ENCODE measurements around the gene GRID2. TPM values are rescaled to one million over a fixed set of nuclear protein-coding genes. Genes with fewer than 3 reads are reported as not detected.

GRID2 gene
- total and polyA plus RNA-seq, 4 donors: under 0.01 to 0.02 TPM; not detected in 2

DNA sequence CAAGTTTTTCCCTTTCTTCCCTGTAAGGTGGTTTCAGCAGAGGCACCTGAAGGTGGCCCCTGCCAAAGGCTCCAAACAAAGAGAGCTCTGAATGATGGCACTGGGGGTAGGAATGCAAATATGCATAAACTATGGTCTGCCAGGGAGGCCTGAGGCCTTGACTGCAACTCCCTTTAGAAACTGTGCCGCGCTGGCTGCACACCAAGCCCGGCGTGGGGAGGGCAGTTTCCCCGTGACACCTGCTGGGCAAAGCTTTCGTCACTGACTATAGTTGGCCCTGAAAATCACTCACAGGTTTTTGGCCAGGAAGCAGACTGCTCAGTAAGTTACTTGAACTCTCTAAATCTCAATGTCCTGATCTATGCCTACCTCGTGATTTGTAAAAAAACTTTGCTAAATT, 1427.0 kb downstream of the GRID2 start (continued):
- no peak for TF ChIP-seq JUND (IDR thresholded peaks at IDR 0.05)
- TF ChIP-seq, protein P1, sequence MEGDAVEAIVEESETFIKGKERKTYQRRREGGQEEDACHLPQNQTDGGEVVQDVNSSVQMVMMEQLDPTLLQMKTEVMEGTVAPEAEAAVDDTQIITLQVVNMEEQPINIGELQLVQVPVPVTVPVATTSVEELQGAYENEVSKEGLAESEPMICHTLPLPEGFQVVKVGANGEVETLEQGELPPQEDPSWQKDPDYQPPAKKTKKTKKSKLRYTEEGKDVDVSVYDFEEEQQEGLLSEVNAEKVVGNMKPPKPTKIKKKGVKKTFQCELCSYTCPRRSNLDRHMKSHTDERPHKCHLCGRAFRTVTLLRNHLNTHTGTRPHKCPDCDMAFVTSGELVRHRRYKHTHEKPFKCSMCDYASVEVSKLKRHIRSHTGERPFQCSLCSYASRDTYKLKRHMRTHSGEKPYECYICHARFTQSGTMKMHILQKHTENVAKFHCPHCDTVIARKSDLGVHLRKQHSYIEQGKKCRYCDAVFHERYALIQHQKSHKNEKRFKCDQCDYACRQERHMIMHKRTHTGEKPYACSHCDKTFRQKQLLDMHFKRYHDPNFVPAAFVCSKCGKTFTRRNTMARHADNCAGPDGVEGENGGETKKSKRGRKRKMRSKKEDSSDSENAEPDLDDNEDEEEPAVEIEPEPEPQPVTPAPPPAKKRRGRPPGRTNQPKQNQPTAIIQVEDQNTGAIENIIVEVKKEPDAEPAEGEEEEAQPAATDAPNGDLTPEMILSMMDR (IDR thresholded peaks at IDR 0.05; ENCODE audit: low read depth, low read length, missing input control): no peak
- TF ChIP-seq HNF4G (IDR thresholded peaks at IDR 0.05): no peak
- TF ChIP-seq, protein P2, sequence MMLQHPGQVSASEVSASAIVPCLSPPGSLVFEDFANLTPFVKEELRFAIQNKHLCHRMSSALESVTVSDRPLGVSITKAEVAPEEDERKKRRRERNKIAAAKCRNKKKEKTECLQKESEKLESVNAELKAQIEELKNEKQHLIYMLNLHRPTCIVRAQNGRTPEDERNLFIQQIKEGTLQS (IDR thresholded peaks at IDR 0.05): no peak
- no peak for TF ChIP-seq TAF1 (conservative IDR thresholded peaks at IDR 0.05)
- no peak for TF ChIP-seq FOXA2 (IDR thresholded peaks at IDR 0.05)
- TF ChIP-seq RXRA (IDR thresholded peaks at IDR 0.05): no peak

DNA sequence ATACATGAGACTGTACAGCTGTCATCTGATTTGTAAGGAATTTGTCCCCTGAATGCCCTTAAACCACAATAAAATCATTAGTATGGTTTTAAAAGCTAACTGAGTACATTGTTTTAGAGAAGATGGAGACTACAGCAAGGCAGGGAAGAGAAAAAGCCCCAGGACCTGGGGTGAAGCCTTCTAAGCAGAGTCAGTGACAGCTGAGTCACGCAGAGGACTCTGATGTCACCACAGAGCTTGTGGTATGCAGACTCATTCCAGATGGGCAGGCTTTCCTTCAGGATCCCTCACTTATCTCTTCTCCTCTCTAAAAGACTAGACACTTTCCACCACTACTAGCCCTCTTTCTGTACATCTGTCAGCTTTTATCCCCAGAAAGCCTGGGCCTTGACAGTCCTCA, 1427.7 kb downstream of the GRID2 start:
- Histone ChIP-seq H3K9me3 (ENCODE audit: control insufficient read depth in 4 of 4, low read length in 3 of 4) (no peaks in the 10 kb centered on the region), H3K4me3 (ENCODE audit: low read depth in 1 of 3, low read length in 3 of 3) (no peak overlapping the region), H3K27ac (ENCODE audit: low read depth in 1 of 2, low read length in 2 of 2) (no peak overlapping the region), H3K36me3 (ENCODE audit: control insufficient read depth in 4 of 4, insufficient read depth in 3 of 4, low read depth in 1 of 4, low read length in 3 of 4) (no peaks in the 10 kb centered on the region), H3K9ac (ENCODE audit: low read depth in 1 of 2, low read length in 2 of 2) (no peak overlapping the region), H3K27me3 (ENCODE audit: control insufficient read depth in 4 of 4, insufficient read depth in 4 of 4, low read length in 3 of 4) (no peaks in the 10 kb centered on the region), H3K4me1 (ENCODE audit: control insufficient read depth in 4 of 4, insufficient read depth in 4 of 4, low read length in 3 of 4) (no peaks in the 10 kb centered on the region)
- DNase-seq (ENCODE audit: low spot score): no peak
- TF ChIP-seq FOXA2 (IDR thresholded peaks at IDR 0.05) (no peak), EGR1 (IDR thresholded peaks at IDR 0.05; ENCODE audit: low read depth in 2 of 2) (no peak), FOXA1 (IDR thresholded peaks at IDR 0.05) (no peak), GABPA (IDR thresholded peaks at IDR 0.05 in 1 of 2, conservative IDR thresholded peaks at IDR 0.05 in 1 of 2) (no peak), YY1 (IDR thresholded peaks at IDR 0.05) (no peak), HNF4A (conservative IDR thresholded peaks at IDR 0.05) (no peak), NR2F2 (IDR thresholded peaks at IDR 0.05) (no peak), TAF1 (conservative IDR thresholded peaks at IDR 0.05) (no peak), JUND (IDR thresholded peaks at IDR 0.05) (no peak)
- TF ChIP-seq, protein P3, sequence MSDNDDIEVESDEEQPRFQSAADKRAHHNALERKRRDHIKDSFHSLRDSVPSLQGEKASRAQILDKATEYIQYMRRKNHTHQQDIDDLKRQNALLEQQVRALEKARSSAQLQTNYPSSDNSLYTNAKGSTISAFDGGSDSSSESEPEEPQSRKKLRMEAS (IDR thresholded peaks at IDR 0.05): no peak
- TF ChIP-seq, protein P4, sequence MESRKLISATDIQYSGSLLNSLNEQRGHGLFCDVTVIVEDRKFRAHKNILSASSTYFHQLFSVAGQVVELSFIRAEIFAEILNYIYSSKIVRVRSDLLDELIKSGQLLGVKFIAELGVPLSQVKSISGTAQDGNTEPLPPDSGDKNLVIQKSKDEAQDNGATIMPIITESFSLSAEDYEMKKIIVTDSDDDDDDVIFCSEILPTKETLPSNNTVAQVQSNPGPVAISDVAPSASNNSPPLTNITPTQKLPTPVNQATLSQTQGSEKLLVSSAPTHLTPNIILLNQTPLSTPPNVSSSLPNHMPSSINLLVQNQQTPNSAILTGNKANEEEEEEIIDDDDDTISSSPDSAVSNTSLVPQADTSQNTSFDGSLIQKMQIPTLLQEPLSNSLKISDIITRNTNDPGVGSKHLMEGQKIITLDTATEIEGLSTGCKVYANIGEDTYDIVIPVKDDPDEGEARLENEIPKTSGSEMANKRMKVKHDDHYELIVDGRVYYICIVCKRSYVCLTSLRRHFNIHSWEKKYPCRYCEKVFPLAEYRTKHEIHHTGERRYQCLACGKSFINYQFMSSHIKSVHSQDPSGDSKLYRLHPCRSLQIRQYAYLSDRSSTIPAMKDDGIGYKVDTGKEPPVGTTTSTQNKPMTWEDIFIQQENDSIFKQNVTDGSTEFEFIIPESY (IDR thresholded peaks at IDR 0.05): no peak
- TF ChIP-seq, protein P2 (IDR thresholded peaks at IDR 0.05): no peak
- WGBS: 80% methylated on average over 1 of the region's 1 CpG

DNA sequence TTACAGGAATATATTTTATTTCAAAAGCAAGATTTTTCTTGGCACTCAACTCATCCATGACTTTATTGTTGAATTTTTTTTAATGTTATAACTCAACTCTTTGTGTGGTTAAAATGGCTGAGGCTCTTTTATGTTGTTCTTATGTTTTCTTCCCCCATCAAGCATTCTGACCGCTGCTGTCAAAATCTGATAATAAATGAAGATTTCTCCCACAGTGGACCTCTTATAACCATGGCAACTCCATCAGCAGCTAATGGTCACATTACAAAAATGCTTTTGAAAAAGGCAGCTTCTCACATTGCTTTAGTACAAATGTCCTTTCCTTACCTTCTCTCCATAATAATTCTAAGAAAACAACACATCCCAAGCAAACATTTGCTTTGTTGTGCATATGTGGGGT, 1428.7 kb downstream of the GRID2 start:
- Histone ChIP-seq H3K36me3 (ENCODE audit: control insufficient read depth in 4 of 4, insufficient read depth in 3 of 4, low read depth in 1 of 4, low read length in 3 of 4) (no peaks in the 10 kb centered on the region), H3K27me3 (ENCODE audit: control insufficient read depth in 4 of 4, insufficient read depth in 4 of 4, low read length in 3 of 4) (no peaks in the 10 kb centered on the region), H3K9me3 (ENCODE audit: control insufficient read depth in 4 of 4, low read length in 3 of 4) (no peaks in the 10 kb centered on the region), H3K9ac (ENCODE audit: low read depth in 1 of 2, low read length in 2 of 2) (no peak overlapping the region), H3K4me1 (ENCODE audit: control insufficient read depth in 4 of 4, insufficient read depth in 4 of 4, low read length in 3 of 4) (no peaks in the 10 kb centered on the region), H3K4me3 (ENCODE audit: low read depth in 1 of 3, low read length in 3 of 3) (no peak overlapping the region), H3K27ac (ENCODE audit: low read depth in 1 of 2, low read length in 2 of 2) (no peak overlapping the region)
- TF ChIP-seq EGR1 (IDR thresholded peaks at IDR 0.05; ENCODE audit: low read depth in 2 of 2) (no peak), FOXA1 (IDR thresholded peaks at IDR 0.05) (no peak), HNF4A (conservative IDR thresholded peaks at IDR 0.05) (no peak), RAD21 (IDR thresholded peaks at IDR 0.05) (no peak), HNF4G (IDR thresholded peaks at IDR 0.05) (no peak), TAF1 (conservative IDR thresholded peaks at IDR 0.05) (no peak), YY1 (IDR thresholded peaks at IDR 0.05) (no peak), SP1 (IDR thresholded peaks at IDR 0.05) (no peak), JUND (IDR thresholded peaks at IDR 0.05) (no peak)
- TF ChIP-seq, protein P1 (IDR thresholded peaks at IDR 0.05; ENCODE audit: low read depth, low read length, missing input control): no peak
- TF ChIP-seq, protein P5, sequence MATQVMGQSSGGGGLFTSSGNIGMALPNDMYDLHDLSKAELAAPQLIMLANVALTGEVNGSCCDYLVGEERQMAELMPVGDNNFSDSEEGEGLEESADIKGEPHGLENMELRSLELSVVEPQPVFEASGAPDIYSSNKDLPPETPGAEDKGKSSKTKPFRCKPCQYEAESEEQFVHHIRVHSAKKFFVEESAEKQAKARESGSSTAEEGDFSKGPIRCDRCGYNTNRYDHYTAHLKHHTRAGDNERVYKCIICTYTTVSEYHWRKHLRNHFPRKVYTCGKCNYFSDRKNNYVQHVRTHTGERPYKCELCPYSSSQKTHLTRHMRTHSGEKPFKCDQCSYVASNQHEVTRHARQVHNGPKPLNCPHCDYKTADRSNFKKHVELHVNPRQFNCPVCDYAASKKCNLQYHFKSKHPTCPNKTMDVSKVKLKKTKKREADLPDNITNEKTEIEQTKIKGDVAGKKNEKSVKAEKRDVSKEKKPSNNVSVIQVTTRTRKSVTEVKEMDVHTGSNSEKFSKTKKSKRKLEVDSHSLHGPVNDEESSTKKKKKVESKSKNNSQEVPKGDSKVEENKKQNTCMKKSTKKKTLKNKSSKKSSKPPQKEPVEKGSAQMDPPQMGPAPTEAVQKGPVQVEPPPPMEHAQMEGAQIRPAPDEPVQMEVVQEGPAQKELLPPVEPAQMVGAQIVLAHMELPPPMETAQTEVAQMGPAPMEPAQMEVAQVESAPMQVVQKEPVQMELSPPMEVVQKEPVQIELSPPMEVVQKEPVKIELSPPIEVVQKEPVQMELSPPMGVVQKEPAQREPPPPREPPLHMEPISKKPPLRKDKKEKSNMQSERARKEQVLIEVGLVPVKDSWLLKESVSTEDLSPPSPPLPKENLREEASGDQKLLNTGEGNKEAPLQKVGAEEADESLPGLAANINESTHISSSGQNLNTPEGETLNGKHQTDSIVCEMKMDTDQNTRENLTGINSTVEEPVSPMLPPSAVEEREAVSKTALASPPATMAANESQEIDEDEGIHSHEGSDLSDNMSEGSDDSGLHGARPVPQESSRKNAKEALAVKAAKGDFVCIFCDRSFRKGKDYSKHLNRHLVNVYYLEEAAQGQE (IDR thresholded peaks at IDR 0.05): no peak
- TF ChIP-seq, protein P2 (IDR thresholded peaks at IDR 0.05): no peak
- 71% methylated on average over 1 of the region's 1 CpG for WGBS
- no peak for DNase-seq (ENCODE audit: low spot score)

Data from liver (tissue), 9 donors.